ENCODE results near the gene CTNNAL1. TPM values are rescaled to one million over a fixed set of nuclear protein-coding genes. Genes with fewer than 3 reads are reported as not detected.
A peak's percentile ranks its signal among the peaks of the same experiment; 100 is the strongest.

Gene CTNNAL1
- total RNA-seq, 1 donor from 2014 or later: 142 TPM

DNA sequence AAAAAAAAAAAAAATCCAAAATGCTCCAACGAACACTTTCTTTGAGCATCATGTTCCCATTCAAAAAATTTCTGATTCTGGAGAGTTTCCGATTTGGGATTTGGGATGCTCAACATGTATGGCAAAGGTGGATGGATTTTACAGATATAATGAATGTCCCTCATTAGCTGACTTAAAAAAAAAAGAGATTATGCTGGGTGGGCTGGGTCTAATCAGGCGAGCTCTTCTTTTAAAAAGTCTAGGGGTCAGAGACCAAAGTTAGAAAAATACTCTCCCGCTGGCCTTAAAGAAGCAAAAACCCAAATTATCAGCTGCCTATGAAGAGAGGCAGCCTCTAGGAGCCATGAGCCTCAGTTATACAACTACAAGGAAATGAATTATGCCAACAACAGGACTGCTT, 15.2 kb upstream of the CTNNAL1 start:
- DNase-seq (ENCODE audit: low read depth in 2 of 2): no peak

DNA sequence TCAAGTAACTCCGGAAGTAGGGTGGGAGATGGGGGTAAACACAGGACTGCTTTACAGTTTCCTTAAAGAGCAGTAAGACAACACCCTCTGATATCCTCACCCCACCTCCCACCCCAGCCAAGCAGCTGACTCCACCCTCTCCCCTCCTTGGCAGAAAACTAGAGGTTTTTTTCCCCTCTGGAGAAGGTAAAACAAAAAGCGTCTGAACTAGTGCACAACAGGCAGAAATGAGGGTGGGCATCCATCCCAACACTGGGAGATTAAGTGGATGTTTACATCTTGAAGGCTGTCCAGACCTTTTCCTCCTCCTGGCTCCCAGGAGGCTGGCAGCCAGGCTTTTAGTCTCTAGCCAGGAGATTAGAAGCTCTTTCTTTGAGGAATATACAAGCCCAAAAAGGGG, 13.9 kb upstream of the CTNNAL1 start:
- DNase-seq (ENCODE audit: low read depth in 2 of 2): no peak

DNA sequence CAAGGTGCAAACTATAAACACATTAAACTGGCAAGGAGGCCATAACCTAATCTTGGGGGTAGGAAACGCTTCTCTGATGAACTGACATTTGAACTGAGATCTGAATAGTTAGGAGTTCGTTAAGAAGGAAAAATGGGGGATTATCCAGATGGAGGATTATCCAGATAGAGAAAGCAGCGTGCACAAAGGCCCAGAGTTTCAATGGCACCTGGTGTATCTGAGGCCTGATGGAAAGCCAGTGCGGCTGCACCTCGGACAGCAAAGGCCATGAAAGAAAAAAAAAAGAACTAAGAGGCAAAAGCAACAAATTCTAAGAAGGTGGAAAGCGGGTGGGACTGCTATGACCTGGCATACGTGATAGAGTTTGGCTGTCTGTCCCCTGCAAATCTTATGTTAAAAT, 13.0 kb upstream of the CTNNAL1 start:
- no peak for DNase-seq (ENCODE audit: low read depth in 2 of 2)

DNA sequence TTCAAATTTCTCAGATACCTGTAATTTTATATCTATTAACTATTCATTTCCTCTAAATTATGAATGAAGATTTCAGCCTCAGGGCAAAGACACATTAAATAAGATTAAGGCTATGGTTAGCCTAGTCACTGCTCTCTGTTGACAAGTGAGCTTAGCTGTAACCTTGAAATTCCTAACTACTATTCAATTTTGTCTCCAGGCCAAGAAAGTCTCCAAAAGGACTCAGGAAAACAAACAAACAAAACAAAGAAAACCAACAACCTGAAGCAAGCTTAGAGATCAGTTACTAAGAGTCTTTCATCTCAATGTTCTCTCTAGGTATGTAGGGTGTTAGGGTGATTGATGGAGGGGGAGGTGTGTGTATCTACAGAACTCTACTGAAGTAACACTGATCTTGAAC, 9.6 kb upstream of the CTNNAL1 start:
- DNase-seq (ENCODE audit: low read depth in 2 of 2): no peak

DNA sequence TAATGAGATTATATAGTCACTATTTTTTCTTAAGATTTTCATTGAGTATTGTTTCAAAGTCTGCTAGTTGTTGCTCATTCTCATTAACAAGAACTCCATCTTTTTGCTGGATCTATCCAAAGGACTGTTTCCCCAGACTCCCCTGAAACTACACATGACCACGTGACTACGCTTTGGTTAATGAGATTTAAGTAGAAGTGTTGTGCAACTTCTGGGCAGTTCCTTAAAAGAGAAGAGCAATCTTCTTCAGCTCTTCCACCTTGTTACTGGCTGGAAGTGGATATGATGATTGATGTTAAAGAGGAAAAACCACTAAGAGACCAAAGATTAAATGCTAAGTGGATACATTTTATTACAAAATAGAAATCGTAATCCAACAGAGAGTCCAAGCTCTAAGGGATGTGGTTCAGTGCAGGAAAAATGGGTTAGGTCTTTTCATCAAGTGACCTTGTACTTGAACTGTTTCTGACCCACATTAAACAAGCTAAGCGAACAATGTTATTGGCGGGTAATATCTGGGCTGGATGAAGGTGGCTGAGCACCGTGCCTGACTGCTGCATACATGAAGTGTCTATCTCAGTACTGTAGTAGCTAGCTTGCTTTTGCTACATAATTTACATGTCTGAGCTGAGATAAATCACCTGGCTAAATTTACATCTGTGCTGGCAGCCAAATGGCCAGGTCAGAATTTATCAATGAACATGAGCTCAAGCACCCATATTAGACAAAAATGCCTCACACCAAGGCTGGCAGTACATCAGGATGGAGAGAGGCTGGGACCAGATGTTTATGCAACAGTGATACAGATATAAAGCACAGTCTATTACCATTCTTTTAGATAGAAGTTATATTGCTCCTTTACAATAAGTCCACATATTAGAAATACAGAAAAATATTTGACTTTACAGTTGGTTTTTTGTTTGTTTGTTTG, 7.5 kb upstream of the CTNNAL1 start:
- DNase-seq (ENCODE audit: low read depth in 2 of 2): no peak

DNA sequence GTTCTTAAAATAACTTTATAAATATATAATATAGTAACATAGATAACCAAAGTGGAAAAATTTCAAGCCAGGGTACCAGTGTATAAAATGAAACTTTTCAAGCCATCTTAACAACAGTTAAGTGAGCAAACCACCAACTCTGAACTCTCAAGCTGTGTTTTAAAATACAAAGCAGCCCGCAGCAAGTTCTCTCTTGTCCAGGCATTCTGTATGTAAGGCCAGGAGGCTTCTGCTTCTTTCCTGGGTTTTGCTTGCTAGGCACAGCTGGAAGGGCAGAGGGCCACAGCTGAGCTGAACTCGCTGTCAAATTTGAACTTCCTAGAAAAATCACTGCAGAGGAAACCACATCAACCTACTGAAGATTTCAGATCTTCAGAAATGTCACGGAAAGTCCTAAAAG, 6.8 kb upstream of the CTNNAL1 start:
- DNase-seq (ENCODE audit: low read depth in 2 of 2): peak in 1 of 2 donors; percentile 37

DNA sequence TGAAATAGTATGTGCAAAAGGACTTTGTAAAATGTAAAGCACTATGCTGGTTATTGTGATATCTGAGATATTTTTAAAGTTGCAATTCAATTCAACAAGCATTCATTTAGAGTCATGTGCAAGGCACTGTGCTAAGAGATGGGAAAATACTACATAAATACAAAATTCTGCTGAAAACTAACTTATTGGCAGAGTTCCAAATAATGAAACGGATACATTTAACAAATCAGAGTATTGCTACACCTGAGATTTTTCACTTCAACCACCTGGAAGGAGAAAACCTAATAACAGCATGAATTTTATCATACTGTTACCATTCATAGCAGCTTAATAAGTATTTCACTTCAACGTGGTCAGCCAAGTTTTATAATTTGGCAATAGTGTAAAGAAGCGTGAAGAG, 6.1 kb upstream of the CTNNAL1 start:
- no peak for DNase-seq (ENCODE audit: low read depth in 2 of 2)

DNA sequence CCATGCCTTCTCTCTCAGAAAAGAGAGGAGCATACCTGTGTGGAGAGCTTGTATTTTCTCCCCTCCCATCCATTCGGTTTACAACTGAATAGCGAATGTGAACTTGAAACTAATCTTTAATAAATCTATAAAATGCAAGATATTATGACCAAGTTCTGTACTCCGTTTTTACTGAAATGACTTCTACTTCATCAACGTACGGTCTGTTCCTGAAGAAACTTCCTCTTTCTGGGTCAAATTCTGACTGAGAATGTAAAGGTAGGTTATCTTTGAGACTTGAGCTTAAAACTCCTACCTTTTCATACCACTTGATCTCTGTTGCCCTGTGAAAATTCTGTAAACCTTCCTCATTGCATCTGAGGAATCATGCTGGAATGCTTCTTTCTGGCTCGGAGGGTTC, 4.2 kb upstream of the CTNNAL1 start:
- no peak for DNase-seq (ENCODE audit: low read depth in 2 of 2)

DNA sequence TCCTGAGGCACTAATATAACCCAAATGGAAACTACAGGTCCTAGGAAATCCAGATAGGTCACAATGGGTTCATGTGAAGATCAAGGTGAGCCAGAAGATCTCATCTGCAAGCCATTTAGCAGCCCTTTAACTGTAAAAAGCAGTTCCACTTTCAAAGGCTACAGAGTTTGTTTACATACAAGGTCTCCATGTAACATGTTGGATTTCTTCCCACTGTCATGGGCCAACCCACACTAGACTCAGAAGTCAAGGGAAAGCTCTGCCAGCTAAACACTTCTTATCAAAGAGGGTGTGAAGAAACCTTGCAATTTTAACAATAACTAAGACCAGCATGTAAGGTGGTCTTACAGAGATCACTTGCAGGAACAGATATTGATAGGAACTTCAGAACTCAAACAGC, 3.8 kb upstream of the CTNNAL1 start:
- no peak for DNase-seq (ENCODE audit: low read depth in 2 of 2)

DNA sequence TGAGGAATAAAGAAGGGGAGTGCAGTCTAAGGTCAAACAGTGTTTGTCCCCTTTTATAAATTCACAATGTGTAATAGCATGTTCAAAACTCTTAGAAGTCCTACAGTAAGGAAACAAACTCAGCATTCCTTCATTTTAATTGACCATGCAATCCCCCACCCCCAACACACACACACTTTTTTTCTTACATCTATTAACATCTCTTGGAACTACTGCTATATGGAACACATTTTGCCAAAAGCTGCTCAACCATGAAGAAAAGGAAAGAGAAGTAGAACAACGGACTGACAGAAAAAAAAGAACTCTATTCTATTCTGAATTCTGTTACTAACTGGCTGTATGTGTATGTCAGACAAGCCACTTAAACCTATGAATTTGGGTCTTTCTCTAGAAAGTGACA, 2.8 kb upstream of the CTNNAL1 start:
- no peak for DNase-seq (ENCODE audit: low read depth in 2 of 2)

DNA sequence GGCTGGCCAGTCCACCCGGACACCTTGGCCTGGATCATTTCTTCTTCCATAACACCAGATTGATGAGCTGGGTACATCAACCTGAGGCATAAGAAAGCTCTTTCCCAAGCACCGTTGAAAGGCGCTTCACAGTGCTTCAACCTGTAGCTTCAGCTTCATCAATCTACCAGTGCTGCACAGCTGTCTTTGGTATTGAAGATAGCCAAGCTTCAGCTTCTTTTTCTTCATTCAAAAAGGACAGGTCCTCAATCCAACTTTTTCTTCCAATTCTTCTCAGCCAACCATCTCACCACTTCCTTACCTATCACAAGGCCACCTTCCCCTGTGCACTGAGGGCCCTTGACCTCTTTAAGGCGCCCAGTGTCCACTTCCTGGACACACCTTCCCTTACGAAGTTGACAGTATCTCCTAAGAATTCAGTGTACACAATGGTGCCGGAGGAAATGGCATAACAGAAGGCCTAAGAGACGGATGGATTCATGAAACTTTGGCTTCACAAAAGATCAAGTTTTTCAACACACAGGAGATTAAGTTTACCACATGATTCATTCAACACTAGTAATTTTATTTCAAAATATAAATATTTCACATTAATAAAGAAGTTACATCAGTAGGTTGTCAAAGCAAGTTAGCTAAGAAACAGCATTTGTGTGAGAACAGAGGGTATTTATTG, 1.4 kb upstream of the CTNNAL1 start:
- peak in 1 of 2 donors; percentile 39 for DNase-seq (ENCODE audit: low read depth in 2 of 2)

DNA sequence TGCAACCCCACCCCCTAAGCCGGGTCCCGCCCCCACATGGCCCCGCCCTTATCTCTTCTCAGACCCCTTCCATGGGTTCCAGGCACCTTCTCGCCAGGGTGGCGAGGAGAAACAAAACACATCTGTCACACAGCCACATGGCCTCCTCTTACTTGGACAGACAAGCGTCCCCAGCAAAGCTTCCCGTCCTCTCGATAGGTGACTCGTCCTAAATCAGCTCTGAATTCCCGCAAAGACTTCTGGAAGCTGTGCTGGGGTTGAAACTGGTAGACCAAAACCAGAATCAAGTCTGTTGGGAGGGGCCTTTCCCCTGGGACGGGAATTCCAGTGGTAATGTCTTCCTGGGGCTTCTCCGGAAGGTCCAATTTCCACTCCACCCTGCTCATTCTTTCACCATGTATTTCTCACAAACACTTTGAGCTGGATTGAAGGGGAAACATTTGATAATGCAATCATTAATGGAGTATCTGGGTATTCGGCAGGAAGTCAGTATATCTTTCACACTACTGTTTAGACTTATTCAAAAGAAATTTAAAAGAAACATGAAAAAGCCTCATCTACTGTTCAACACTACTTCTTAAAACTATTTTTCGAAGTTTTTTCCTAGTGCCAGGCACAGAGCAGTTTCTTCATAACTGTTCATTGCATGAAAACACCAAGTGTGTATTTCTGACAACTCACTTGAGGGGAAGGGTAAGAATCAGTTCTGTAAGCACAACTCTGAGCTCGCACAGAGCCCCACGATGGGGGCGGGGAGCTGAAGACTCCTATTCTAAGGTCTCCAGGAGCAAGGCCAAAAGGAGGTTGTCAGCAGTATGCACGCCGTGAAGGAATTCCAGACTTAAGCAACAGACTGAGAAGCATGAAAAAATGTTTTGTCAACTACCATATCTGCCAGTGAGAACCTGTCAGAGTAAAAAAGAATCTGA, 644 bp upstream of the CTNNAL1 start:
- DNase-seq (ENCODE audit: low read depth in 2 of 2): peak in 1 of 2 donors; percentile 28

DNA sequence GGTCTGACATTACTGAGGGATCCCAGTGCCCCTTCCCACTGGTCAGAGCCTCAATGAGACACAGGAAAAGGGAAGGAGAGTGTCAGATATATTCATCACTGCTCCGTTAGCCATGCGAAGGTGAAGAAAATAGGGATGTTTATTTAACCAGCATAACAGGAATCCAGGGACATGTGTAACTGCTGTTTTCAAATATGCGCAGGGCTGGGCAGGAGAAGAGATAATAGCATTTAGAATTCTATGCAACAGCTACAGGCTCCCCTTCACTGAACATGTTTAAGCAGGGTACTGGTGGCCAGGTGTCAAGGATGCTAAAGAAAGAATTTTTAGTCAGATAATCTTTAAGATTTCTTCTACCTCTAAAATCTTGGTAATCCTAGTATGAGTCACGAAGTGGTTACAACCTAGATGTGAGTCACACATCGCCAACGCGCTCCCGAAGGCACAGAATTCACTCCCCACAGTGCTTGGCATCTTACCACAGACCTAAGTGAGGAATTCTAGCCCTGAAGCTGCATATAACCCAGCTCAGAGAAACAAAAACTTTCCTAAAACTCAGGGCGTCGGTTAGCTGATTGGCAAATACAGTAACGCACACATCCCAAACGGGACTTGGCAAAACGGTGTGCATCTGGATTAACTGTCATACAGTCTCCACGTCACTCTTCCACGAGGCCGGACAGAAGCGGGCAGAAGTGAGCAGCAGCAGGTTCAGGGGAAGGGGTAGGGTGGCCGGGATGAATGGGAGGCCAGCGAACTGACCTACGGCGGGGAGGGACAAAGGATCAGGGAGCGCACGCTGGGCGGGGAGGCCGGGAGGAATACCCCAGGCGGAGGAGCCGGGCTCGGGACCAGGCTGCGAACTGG, 1.1 kb downstream of the CTNNAL1 start:
- DNase-seq (ENCODE audit: low read depth in 2 of 2): peak; percentile 71 to 89

DNA sequence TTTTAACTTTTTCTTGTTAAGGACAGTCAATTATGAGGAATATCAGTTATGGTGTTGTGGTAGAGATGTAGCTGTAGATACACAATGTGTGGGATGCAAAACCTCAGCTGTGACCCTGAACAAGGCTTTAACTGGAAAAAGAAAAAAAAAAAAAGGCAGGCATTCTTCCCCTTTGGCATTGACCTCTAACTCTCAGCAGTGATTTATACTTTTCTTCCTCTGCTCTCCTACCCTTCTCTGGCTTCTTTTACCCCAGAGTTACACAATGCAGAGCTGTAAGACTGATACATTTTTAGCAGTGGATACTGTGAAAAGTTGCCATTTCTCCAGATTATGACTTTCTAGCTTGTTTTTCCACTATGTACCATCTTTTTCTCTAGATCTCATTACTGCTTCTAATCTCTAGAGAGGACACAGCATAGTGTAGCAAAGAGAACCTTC, 2.0 kb downstream of the CTNNAL1 start:
- no peak for DNase-seq (ENCODE audit: low read depth in 2 of 2)

DNA sequence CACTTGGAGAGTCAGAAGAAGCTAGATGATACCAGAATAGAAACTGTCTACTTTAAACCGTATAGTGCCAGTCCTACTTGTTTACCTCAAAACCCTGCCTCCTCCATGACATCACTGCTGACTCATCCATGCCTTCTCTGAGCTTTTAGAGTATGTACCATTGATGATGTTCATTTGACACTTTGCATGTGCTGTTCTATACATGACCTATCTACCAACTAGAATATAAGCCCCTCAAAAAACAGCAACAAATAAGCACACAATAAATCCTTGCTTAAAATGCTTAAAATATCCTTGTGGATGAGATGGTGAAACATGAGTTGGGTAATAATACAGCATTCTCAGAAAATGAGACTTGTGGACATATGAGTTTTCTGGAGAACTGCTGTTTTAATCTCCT, 2.6 kb downstream of the CTNNAL1 start:
- peak; percentile 89 to 93 for DNase-seq (ENCODE audit: low read depth in 2 of 2)

DNA sequence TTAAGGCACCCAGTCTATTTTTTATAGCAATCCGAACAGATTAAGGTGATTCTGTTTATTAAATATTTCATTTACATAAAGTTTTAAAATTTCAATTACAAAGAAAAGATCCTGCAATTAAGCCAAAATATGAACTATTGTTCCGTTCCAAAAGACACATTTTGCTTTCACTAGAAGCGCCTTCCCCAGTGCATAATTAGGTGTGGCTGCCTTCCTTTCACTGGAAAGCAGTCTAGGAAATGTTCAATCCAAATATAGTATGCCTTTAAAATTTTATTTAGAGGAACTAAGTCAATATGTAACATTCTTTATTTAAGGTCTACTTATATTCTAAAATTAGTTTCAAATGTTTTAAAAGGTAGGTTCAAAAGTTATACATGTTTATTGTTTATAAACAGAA, 7.6 kb downstream of the CTNNAL1 start:
- no peak for DNase-seq (ENCODE audit: low read depth in 2 of 2)

DNA sequence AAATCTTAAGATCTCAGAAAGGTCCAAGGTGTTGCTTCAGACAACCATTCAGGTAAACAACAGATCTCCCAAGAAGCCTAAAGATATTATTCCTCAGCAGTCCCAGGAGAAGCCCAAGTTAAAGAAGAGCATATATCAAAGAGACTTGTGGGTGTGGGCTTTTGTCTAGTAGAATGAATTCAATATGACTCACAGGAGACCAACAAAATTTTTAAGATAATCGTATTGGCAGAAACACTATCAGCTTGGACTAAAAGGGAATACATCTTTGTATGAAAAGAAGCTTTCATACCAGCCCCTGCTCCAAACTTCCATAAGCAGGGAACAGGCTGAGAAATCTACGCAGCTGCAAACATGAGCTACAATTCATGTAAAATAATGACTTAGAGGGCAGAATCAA, 10.2 kb downstream of the CTNNAL1 start:
- no peak for DNase-seq (ENCODE audit: low read depth in 2 of 2)

DNA sequence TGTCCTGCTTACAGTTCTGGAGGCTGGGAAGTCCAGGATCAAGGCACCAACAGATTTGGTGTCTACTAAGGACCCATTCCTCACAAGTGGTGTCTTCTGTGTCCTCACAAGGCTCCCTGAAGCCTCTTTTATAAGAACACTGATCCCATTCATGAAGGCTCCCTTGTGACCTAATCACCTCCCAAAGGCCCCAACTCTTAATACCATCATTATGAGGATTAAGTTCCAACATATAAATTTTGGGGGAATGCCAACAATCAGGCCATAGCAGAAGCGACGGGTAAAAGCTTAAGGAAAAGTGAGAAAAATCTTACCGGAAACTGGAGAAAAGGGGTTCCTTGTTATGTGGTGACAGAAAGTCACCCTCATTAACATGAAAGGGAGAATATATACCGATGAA, 11.2 kb downstream of the CTNNAL1 start:
- no peak for DNase-seq (ENCODE audit: low read depth in 2 of 2)

DNA sequence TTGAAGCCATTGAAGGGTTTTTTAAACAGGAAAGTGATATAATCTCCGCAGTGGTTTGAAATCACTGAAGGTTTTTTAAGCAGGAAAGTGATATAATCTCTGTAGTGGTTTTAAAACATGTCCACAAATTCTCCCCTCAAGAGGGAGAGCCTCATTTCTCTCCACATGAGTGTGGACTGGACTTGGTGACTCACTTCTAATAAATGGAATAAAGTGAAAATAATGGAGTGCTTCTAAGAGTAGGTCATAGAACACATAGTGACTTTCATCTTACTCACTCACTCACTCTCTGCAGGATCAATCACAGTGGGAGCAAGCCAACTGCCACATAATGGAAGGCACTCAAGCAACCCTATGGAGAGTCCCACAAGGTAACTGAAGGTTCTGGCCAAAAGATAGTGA, 12.0 kb downstream of the CTNNAL1 start:
- peak in 1 of 2 donors; percentile 74 for DNase-seq (ENCODE audit: low read depth in 2 of 2)

DNA sequence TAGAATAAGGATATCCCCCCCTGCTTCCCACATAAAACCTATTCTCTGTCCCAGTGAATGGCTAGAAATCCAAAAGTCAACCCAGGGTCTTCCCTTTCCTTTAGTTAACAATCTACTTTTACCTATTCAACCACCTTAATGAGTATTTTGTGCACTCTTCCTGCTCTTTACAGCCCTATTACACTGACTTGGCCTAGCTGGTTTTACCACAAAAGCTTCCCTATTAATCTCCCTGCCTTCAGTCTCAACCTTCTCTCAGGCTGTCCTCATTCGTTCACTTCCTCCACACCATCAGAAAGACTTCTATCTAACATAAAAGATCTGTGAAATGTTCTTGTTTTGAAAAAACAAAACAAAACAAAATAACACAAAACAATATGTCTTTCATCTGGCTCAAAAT, 16.2 kb downstream of the CTNNAL1 start:
- no peak for DNase-seq (ENCODE audit: low read depth in 2 of 2)

DNA sequence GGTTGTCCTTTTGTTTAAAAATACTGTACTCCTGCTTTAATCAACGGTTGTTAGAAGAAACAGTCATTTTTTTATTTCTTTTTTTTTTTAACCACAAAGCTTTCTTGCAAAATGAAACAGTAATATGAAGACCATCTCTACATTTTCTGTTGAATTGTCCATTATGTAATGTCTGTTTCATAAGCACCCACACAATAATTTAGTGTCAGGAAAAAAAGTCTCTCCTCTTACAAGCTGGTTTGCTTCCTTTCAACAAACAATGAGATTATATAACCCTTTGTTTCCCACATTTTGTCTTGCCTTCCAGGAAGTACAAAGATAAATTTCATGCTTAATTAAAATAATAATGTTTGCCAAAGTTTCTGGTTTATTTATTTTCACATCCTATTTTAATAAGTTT, 16.7 kb downstream of the CTNNAL1 start:
- DNase-seq (ENCODE audit: low read depth in 2 of 2): peak; percentile 39 to 60
